Subcutaneous abdominal adipose tissue (tissue), 5 donors: Measurements from ENCODE around the gene SOS1.
A peak's percentile ranks its signal among the peaks of the same experiment; 100 is the strongest.

ENCODE experiments used
- H3K27ac ChIP-seq: one replicate; pipeline ENCODE4 v1.7.0; 2013; ENCODE audit warnings: low read depth, mild to moderate bottlenecking, inconsistent platforms, low read length, moderate library complexity
- H3K27me3 ChIP-seq, 5 donors: one replicate each; pipeline ENCODE4 v1.7.0; 2013; ENCODE audit warnings: low read length in 5 of 5, inconsistent platforms in 1 of 5; ENCODE audit not compliant: control insufficient read depth in 5 of 5, insufficient read depth in 4 of 5
- H3K36me3 ChIP-seq, 5 donors: one replicate each; pipeline ENCODE4 v1.7.0; 2013; ENCODE audit warnings: low read length in 5 of 5; ENCODE audit not compliant: control insufficient read depth in 5 of 5, insufficient read depth in 5 of 5
- H3K4me1 ChIP-seq, 5 donors: one replicate each; pipeline ENCODE4 v1.7.0; 2013; ENCODE audit warnings: low read length in 5 of 5, mild to moderate bottlenecking in 3 of 5, moderate library complexity in 1 of 5; ENCODE audit not compliant: control insufficient read depth in 5 of 5, insufficient read depth in 5 of 5
- H3K4me3 ChIP-seq, 5 donors: one replicate each; pipeline ENCODE4 v1.7.0; 2013; ENCODE audit warnings: low read length in 5 of 5, low read depth in 1 of 5
- H3K9ac ChIP-seq, 5 donors: one replicate each; pipeline ENCODE4 v1.7.0; 2013; ENCODE audit warnings: low read length in 5 of 5, mild to moderate bottlenecking in 4 of 5, moderate library complexity in 3 of 5
- H3K9me3 ChIP-seq, 5 donors: one replicate each; pipeline ENCODE4 v1.7.0; 2013; ENCODE audit warnings: low read length in 5 of 5; ENCODE audit not compliant: control insufficient read depth in 5 of 5
- donor health status: healthy.
- donor health status: healthy.
- donor health status: healthy.
- donor health status: healthy.
- donor health status: healthy.

SOS1 gene

GRCh38 chr2:39091543-39091942, 29.3 kb downstream of the SOS1 start:
- no peak overlapping the region for H3K9ac ChIP-seq

GRCh38 chr2:39091063-39091462, 29.8 kb downstream of the SOS1 start:
- H3K9ac ChIP-seq, result no peak overlapping the region
- peaks cover 0 to 3% (median 0%) of the 10 kb centered on the region in 5 donors for H3K36me3 ChIP-seq
- peaks cover 0 to 21% (median 12%) of the 10 kb centered on the region in 5 donors for H3K4me1 ChIP-seq
- no peak overlapping the region for H3K27ac ChIP-seq
- H3K27me3 ChIP-seq, result no peaks in the 10 kb centered on the region
- H3K4me3 ChIP-seq, result no peak overlapping the region
- H3K9me3 ChIP-seq, result no peaks in the 10 kb centered on the region

More at GRCh38 chr2:39091543-39091942, 29.3 kb downstream of the SOS1 start:
- Histone ChIP-seq H3K4me3 (no peak overlapping the region), H3K9me3 (no peaks in the 10 kb centered on the region), H3K27me3 (no peaks in the 10 kb centered on the region), H3K4me1 (peaks cover 0 to 24% (median 12%) of the 10 kb centered on the region in 5 donors), H3K36me3 (peaks cover 0 to 3% (median 0%) of the 10 kb centered on the region in 5 donors), H3K27ac (no peak overlapping the region)

- H3K9ac ChIP-seq, result no peak overlapping the region
- H3K4me1 ChIP-seq, result peaks cover 0 to 3% (median 0%) of the 10 kb centered on the region in 5 donors
- no peaks in the 10 kb centered on the region for H3K9me3 ChIP-seq
- H3K27me3 ChIP-seq, result no peaks in the 10 kb centered on the region
- no peaks in the 10 kb centered on the region for H3K36me3 ChIP-seq
- no peak overlapping the region for H3K4me3 ChIP-seq
- H3K27ac ChIP-seq, result no peak overlapping the region
Observed at GRCh38 chr2:39080152-39080551, 40.7 kb downstream of the SOS1 start.

GRCh38 chr2:39069890-39070465, 50.9 kb downstream of the SOS1 start:
- H3K9ac ChIP-seq, result no peak overlapping the region
- H3K27me3 ChIP-seq, result no peaks in the 10 kb centered on the region
- H3K9me3 ChIP-seq, result no peaks in the 10 kb centered on the region
- H3K4me1 ChIP-seq, result peaks cover 0 to 5% (median 0%) of the 10 kb centered on the region in 5 donors
- no peak overlapping the region for H3K27ac ChIP-seq
- H3K4me3 ChIP-seq, result no peak overlapping the region
- H3K36me3 ChIP-seq, result peaks cover 5 to 21% (median 14%) of the 10 kb centered on the region in 5 donors

GRCh38 chr2:39069136-39069515, 51.7 kb downstream of the SOS1 start:
- Histone ChIP-seq H3K36me3 (peaks cover 5 to 21% (median 14%) of the 10 kb centered on the region in 5 donors), H3K27ac (no peak overlapping the region), H3K4me1 (peaks cover 0 to 5% (median 0%) of the 10 kb centered on the region in 5 donors), H3K9me3 (no peaks in the 10 kb centered on the region), H3K27me3 (no peaks in the 10 kb centered on the region), H3K4me3 (no peak overlapping the region), H3K9ac (no peak overlapping the region)

- Histone ChIP-seq H3K27me3 (no peaks in the 10 kb centered on the region), H3K4me1 (peaks cover 0 to 5% (median 0%) of the 10 kb centered on the region in 5 donors), H3K9me3 (no peaks in the 10 kb centered on the region), H3K9ac (no peak overlapping the region), H3K36me3 (peaks cover 5 to 22% (median 14%) of the 10 kb centered on the region in 5 donors), H3K27ac (no peak overlapping the region), H3K4me3 (no peak overlapping the region)
Observed at GRCh38 chr2:39068299-39069135, 52.3 kb downstream of the SOS1 start.

GRCh38 chr2:39065616-39066015, 55.2 kb downstream of the SOS1 start:
- Histone ChIP-seq H3K36me3 (peaks cover 5 to 22% (median 14%) of the 10 kb centered on the region in 5 donors), H3K27me3 (no peaks in the 10 kb centered on the region), H3K27ac (no peak overlapping the region), H3K9me3 (no peaks in the 10 kb centered on the region), H3K4me1 (peaks cover 0 to 5% (median 0%) of the 10 kb centered on the region in 5 donors), H3K9ac (peak overlapping the region in 1 of 5 donors; percentile 11), H3K4me3 (no peak overlapping the region)

GRCh38 chr2:39062320-39062719, 58.5 kb downstream of the SOS1 start:
- H3K4me1 ChIP-seq, result no peaks in the 10 kb centered on the region
- no peak overlapping the region for H3K27ac ChIP-seq
- no peak overlapping the region for H3K4me3 ChIP-seq
- H3K36me3 ChIP-seq, result peaks cover 5 to 22% (median 14%) of the 10 kb centered on the region in 5 donors
- H3K9ac ChIP-seq, result no peak overlapping the region
- no peaks in the 10 kb centered on the region for H3K9me3 ChIP-seq
- H3K27me3 ChIP-seq, result no peaks in the 10 kb centered on the region

GRCh38 chr2:39061280-39061679, 59.6 kb downstream of the SOS1 start:
- H3K9me3 ChIP-seq, result no peaks in the 10 kb centered on the region
- peaks cover 5 to 13% (median 9%) of the 10 kb centered on the region in 5 donors for H3K36me3 ChIP-seq
- H3K4me3 ChIP-seq, result no peak overlapping the region
- no peak overlapping the region for H3K9ac ChIP-seq
- H3K27me3 ChIP-seq, result no peaks in the 10 kb centered on the region
- no peak overlapping the region for H3K27ac ChIP-seq
- no peaks in the 10 kb centered on the region for H3K4me1 ChIP-seq

- Histone ChIP-seq H3K27me3 (no peaks in the 10 kb centered on the region), H3K4me1 (no peaks in the 10 kb centered on the region), H3K4me3 (no peak overlapping the region), H3K27ac (no peak overlapping the region), H3K36me3 (peaks cover 1 to 17% (median 12%) of the 10 kb centered on the region in 5 donors), H3K9me3 (no peaks in the 10 kb centered on the region), H3K9ac (no peak overlapping the region)
Observed at GRCh38 chr2:39059366-39059952, 61.4 kb downstream of the SOS1 start.
